Neural cell (in vitro differentiated cells): ENCODE measurements around the gene SEZ6. TPM values are rescaled to one million over a fixed set of nuclear protein-coding genes. Genes with fewer than 3 reads are reported as not detected.

Source experiments
- H2AFZ ChIP-seq: fragments of 200-600, 300-800 bp; sonication (generic), shearing (Covaris generic); 2 replicates; pipeline ENCODE4 v1.6.0; 2014; ENCODE audit warnings: low read depth, mild to moderate bottlenecking, antibody characterized with exemption, low read length, moderate library complexity
- H3F3A ChIP-seq: fragments of 200-600 bp; shearing (Covaris generic); 2 replicates; pipeline ENCODE4 v1.6.1; 2016; ENCODE audit warnings: mild to moderate bottlenecking, moderate library complexity, mixed read lengths, antibody characterized with exemption, low read length; ENCODE audit not compliant: insufficient read depth, poor library complexity, severe bottlenecking
- H3K27ac ChIP-seq: fragments of 200-600, 300-800 bp; sonication (generic), shearing (Covaris generic); 2 replicates; pipeline ENCODE4 v1.5.1; 2014; ENCODE audit warnings: mild to moderate bottlenecking, low read length, moderate library complexity
- H3K27me3 ChIP-seq: fragments of 300-800, 200-600 bp; sonication (generic), shearing (Covaris generic); 2 replicates; pipeline ENCODE4 v1.6.0; 2014; ENCODE audit warnings: mild to moderate bottlenecking, low read depth, low read length, moderate library complexity; ENCODE audit not compliant: insufficient read depth
- H3K36me3 ChIP-seq: fragments of 300-800, 200-600 bp; sonication (generic), shearing (Covaris generic); 2 replicates; pipeline ENCODE4 v1.5.1; 2014; ENCODE audit warnings: mild to moderate bottlenecking, antibody characterized with exemption, low read length, moderate library complexity; ENCODE audit not compliant: insufficient read depth
- H3K4me2 ChIP-seq: fragments of 300-800, 200-600 bp; sonication (generic), shearing (Covaris generic); 2 replicates; pipeline ENCODE4 v1.6.0; 2014; ENCODE audit warnings: mild to moderate bottlenecking, low read length
- H3K4me3 ChIP-seq: fragments of 300-800, 200-600 bp; sonication (generic), shearing (Covaris generic); 2 replicates; pipeline ENCODE4 v1.5.1; 2014; ENCODE audit warnings: mild to moderate bottlenecking, low read length, moderate library complexity
- H3K79me2 ChIP-seq: fragments of 200-600 bp; shearing (Covaris generic); replicated peaks from 2 replicates; pipeline ENCODE4 v1.6.0; 2014; ENCODE audit warnings: mild to moderate bottlenecking, low read length, moderate library complexity; ENCODE audit not compliant: insufficient read depth
- H3K9ac ChIP-seq: fragments of 300-800, 200-600 bp; sonication (generic), shearing (Covaris generic); 2 replicates; pipeline ENCODE4 v1.6.1; 2016; ENCODE audit warnings: mild to moderate bottlenecking, low read length, mixed read lengths
- H3K9me2 ChIP-seq: fragments of 200-600 bp; shearing (Covaris generic); 2 replicates; pipeline ENCODE4 v1.6.1; 2016; ENCODE audit warnings: mild to moderate bottlenecking, low read length, mixed read lengths; ENCODE audit not compliant: insufficient read depth
- H3K9me3 ChIP-seq: fragments of 200-600, 300-800 bp; sonication (generic), shearing (Covaris generic); 2 replicates; pipeline ENCODE4 v1.6.1; 2016; ENCODE audit warnings: mild to moderate bottlenecking, mixed run types, low read length, moderate library complexity, mixed read lengths
- H4K20me1 ChIP-seq: fragments of 200-600 bp; shearing (Covaris generic); 2 replicates; pipeline ENCODE4 v1.6.1; 2016; ENCODE audit warnings: mild to moderate bottlenecking, mixed run types; ENCODE audit not compliant: insufficient read depth
- CTCF ChIP-seq: fragments of 450-650 bp; IDR thresholded peaks from 2 replicates; pipeline ENCODE4 v1.5.1; 2014; ENCODE audit warnings: antibody characterized with exemption, mild to moderate bottlenecking, moderate library complexity; ENCODE audit not compliant: poor library complexity, severe bottlenecking
- EP300 ChIP-seq: fragments of 450-650 bp; conservative IDR thresholded peaks from 2 replicates; pipeline ENCODE4 v1.6.1; 2014; ENCODE audit warnings: antibody characterized with exemption, mild to moderate bottlenecking, moderate library complexity; ENCODE audit not compliant: poor library complexity, severe bottlenecking
- EZH2 ChIP-seq: fragments of 200-600, 300-800 bp; shearing (Covaris generic), sonication (generic); IDR thresholded peaks from 2 replicates; pipeline ENCODE4 v1.6.1; 2014; ENCODE audit warnings: antibody characterized with exemption, low read length, borderline replicate concordance, mild to moderate bottlenecking; ENCODE audit not compliant: insufficient read depth, poor library complexity, severe bottlenecking
- MXI1 ChIP-seq: fragments of 450-650 bp; conservative IDR thresholded peaks from 2 replicates; pipeline ENCODE4 v1.6.1; 2014; ENCODE audit warnings: antibody characterized with exemption, mild to moderate bottlenecking; ENCODE audit not compliant: poor library complexity, severe bottlenecking
- POLR2AphosphoS5 ChIP-seq: IDR thresholded peaks from 2 replicates; pipeline ENCODE4 v1.6.1; 2012
- RAD21 ChIP-seq: fragments of 450-650 bp; conservative IDR thresholded peaks from 2 replicates; pipeline ENCODE4 v1.6.1; 2014; ENCODE audit warnings: antibody characterized with exemption, mild to moderate bottlenecking, moderate library complexity
- SMC3 ChIP-seq: fragments of 450-650 bp; conservative IDR thresholded peaks from 2 replicates; pipeline ENCODE4 v1.6.1; 2014; ENCODE audit warnings: antibody characterized with exemption, mild to moderate bottlenecking, moderate library complexity; ENCODE audit not compliant: poor library complexity
- TAF1 ChIP-seq: IDR thresholded peaks from 2 replicates; pipeline ENCODE4 v1.6.1; 2012; ENCODE audit warnings: low read depth
- polyA plus RNA-seq: library from polyadenylated mRNA; depleted of rRNA; stranded (reverse); fragments of >200 nt; gene quantifications from 2 replicates; pipeline ENCODE4 v1.2.3, GENCODE V29; 2014
- TF ChIP-seq, protein P1 (sequence below): IDR thresholded peaks from 2 replicates; pipeline ENCODE4 v1.6.1; 2012; ENCODE audit warnings: borderline replicate concordance

The SEZ6 gene
- polyA plus RNA-seq, 1 donor from 2014 or later: 15.1 TPM

GRCh38 chr17:28908640-28909167 lies 97.1 kb downstream of the SEZ6 start:
- Histone ChIP-seq H3K79me2 (no peaks in the 10 kb centered on the region), H3K9me2 (no peaks in the 10 kb centered on the region), H3K4me3 (no peak overlapping the region), H3K9me3 (no peaks in the 10 kb centered on the region), H3K36me3 (no peaks in the 10 kb centered on the region), H3K27me3 (no peaks in the 10 kb centered on the region), H3K27ac (no peak overlapping the region), H3F3A (no peaks in the 10 kb centered on the region), H3K9ac (no peak overlapping the region), H4K20me1 (no peaks in the 10 kb centered on the region), H2AFZ (no peak overlapping the region), H3K4me2 (no peak overlapping the region)
- TF ChIP-seq EP300 (no peak), EZH2 (no peak), TAF1 (no peak), SMC3 (no peak), MXI1 (no peak), RAD21 (no peak), POLR2AphosphoS5 (no peak), CTCF (no peak)
- TF ChIP-seq, protein P1, sequence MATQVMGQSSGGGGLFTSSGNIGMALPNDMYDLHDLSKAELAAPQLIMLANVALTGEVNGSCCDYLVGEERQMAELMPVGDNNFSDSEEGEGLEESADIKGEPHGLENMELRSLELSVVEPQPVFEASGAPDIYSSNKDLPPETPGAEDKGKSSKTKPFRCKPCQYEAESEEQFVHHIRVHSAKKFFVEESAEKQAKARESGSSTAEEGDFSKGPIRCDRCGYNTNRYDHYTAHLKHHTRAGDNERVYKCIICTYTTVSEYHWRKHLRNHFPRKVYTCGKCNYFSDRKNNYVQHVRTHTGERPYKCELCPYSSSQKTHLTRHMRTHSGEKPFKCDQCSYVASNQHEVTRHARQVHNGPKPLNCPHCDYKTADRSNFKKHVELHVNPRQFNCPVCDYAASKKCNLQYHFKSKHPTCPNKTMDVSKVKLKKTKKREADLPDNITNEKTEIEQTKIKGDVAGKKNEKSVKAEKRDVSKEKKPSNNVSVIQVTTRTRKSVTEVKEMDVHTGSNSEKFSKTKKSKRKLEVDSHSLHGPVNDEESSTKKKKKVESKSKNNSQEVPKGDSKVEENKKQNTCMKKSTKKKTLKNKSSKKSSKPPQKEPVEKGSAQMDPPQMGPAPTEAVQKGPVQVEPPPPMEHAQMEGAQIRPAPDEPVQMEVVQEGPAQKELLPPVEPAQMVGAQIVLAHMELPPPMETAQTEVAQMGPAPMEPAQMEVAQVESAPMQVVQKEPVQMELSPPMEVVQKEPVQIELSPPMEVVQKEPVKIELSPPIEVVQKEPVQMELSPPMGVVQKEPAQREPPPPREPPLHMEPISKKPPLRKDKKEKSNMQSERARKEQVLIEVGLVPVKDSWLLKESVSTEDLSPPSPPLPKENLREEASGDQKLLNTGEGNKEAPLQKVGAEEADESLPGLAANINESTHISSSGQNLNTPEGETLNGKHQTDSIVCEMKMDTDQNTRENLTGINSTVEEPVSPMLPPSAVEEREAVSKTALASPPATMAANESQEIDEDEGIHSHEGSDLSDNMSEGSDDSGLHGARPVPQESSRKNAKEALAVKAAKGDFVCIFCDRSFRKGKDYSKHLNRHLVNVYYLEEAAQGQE: no peak

DNA sequence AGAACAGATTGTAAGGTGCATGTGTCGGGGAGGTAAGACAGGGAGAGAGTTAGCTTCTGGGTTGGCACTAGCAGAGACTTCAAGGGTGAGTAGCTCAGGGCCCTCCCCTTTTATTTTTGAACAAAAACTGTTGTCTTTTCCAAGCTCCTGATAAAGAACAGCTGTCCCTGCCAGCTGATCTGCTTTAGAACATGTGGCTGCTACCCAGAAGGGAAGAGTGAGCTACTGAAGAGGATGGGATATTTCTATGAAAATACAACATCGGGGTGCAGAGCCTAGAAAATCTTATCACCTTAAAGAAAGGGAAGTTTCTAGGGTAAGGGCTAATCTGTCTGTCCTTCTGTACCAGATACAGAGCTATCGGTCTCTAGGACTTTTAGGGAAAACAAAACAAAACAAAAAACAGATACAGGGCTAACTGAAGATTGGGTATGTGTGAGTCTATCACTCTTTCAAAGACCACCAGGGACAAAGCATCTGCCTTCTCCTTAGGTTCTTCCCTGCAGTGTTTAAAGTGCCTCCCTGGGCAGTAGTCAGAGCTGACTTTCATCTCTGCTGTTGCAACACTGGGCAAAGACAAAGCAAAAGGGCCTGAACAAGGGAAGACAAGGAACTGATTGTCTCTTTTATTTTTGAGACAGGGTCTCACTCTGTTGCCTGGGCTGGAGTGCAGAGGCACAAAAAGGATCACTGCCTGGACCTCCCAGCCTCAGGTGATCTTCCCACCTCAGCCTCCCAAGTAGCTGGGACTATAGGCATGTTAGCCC lies 97.9 kb downstream of the SEZ6 start:
- Histone ChIP-seq H3K9me3 (no peaks in the 10 kb centered on the region), H3F3A (no peaks in the 10 kb centered on the region), H3K9ac (no peak overlapping the region), H4K20me1 (no peaks in the 10 kb centered on the region), H3K9me2 (no peaks in the 10 kb centered on the region), H3K27ac (no peak overlapping the region), H3K36me3 (no peaks in the 10 kb centered on the region), H2AFZ (no peak overlapping the region), H3K27me3 (no peaks in the 10 kb centered on the region), H3K79me2 (no peaks in the 10 kb centered on the region), H3K4me3 (no peak overlapping the region), H3K4me2 (no peak overlapping the region)
- TF ChIP-seq SMC3: no peak
- TF ChIP-seq, protein P1: no peak
- no peak for TF ChIP-seq EP300
- no peak for TF ChIP-seq POLR2AphosphoS5
- TF ChIP-seq EZH2: no peak
- no peak for TF ChIP-seq MXI1
- TF ChIP-seq RAD21: no peak
- TF ChIP-seq TAF1: no peak
- TF ChIP-seq CTCF: no peak
